Measurements from ENCODE around the gene SYDE2.
A peak's percentile ranks its signal among the peaks of the same experiment; 100 is the strongest.
"Not testable (repeated sequence)": the region's sequence is repeated elsewhere in the genome, so short reads cannot be mapped to it uniquely, and the experiment has no call there.

Gene SYDE2

GRCh38 chr1:85216697-85217096, 15.9 kb upstream of the SYDE2 start:
- no peak for DNase-seq

- no peak for DNase-seq
Observed at GRCh38 chr1:85214654-85215053, 13.8 kb upstream of the SYDE2 start.

GRCh38 chr1:85208488-85208887, 7.7 kb upstream of the SYDE2 start:
- no peak for DNase-seq

- DNase-seq = no peak
Observed at GRCh38 chr1:85203573-85204171, 2.9 kb upstream of the SYDE2 start.

- no peak for DNase-seq
Observed at GRCh38 chr1:85202864-85203255, 2.0 kb upstream of the SYDE2 start.

- no peak for DNase-seq
Observed at GRCh38 chr1:85202092-85202863, 1.5 kb upstream of the SYDE2 start.

GRCh38 chr1:85201340-85202091, 700 bp upstream of the SYDE2 start:
- peak; percentile 40 for DNase-seq

- DNase-seq = no peak
Observed at GRCh38 chr1:85199667-85200462, 951 bp downstream of the SYDE2 start.

- DNase-seq = no peak
Observed at GRCh38 chr1:85198864-85199263, 2.0 kb downstream of the SYDE2 start.

GRCh38 chr1:85196358-85196757, 4.5 kb downstream of the SYDE2 start:
- no peak for DNase-seq

GRCh38 chr1:85195703-85196102, 5.1 kb downstream of the SYDE2 start:
- no peak for DNase-seq

- DNase-seq = not testable (repeated sequence)
Observed at GRCh38 chr1:85192129-85192528, 8.7 kb downstream of the SYDE2 start.

GRCh38 chr1:85189120-85189519, 11.7 kb downstream of the SYDE2 start:
- no peak for DNase-seq

- no peak for DNase-seq
Observed at GRCh38 chr1:85188530-85188929, 12.3 kb downstream of the SYDE2 start.

GRCh38 chr1:85187021-85187420, 13.8 kb downstream of the SYDE2 start:
- not testable (repeated sequence) for DNase-seq

- no peak for DNase-seq
Observed at GRCh38 chr1:85184245-85184644, 16.6 kb downstream of the SYDE2 start.

- no peak for DNase-seq
Observed at GRCh38 chr1:85182700-85183099, 18.1 kb downstream of the SYDE2 start.

GRCh38 chr1:85180869-85181268, 19.9 kb downstream of the SYDE2 start:
- DNase-seq = no peak

- no peak for DNase-seq
Observed at GRCh38 chr1:85179522-85179921, 21.3 kb downstream of the SYDE2 start.

- no peak for DNase-seq
Observed at GRCh38 chr1:85178396-85178795, 22.4 kb downstream of the SYDE2 start.

GRCh38 chr1:85174503-85174902, 26.3 kb downstream of the SYDE2 start:
- no peak for DNase-seq

- no peak for DNase-seq
Observed at GRCh38 chr1:85172684-85173337, 28.0 kb downstream of the SYDE2 start.

- DNase-seq = no peak
Observed at GRCh38 chr1:85171721-85172120, 29.1 kb downstream of the SYDE2 start.

Measured in NCI-H1092 treated with DMSO at 0.1 percent for 48 hours (cell line).